Putamen (tissue), 1 donor: Measurements from ENCODE around the gene NAALADL2.

Source experiments
- DNase-seq: peaks from one replicate; pipeline ENCODE4 v3.0.0-alpha.2; 2016; ENCODE audit warnings: low spot score

The NAALADL2 gene

DNA sequence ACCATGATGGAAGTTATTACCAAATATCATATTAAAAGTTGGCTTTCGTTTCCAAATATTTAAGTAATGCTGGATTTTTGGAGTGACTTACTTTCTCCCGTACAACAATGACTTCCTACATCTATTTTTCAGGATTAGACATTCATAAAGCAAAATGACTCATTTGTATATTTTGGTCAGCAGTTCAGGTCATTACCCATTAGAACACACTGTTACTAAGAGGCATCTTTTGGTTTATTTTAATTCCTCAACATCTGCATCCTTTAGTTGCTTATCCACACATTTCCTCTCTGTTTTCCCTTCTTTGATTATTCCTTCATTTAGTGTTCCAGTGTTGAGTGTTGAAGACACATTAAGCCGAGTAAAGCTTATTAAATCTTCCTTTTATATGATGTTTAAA, 348.2 kb downstream of the NAALADL2 start:
- no peak for DNase-seq

GRCh38 chr3:175208326-175208725, 349.2 kb downstream of the NAALADL2 start:
- peak; percentile 76 for DNase-seq

DNA sequence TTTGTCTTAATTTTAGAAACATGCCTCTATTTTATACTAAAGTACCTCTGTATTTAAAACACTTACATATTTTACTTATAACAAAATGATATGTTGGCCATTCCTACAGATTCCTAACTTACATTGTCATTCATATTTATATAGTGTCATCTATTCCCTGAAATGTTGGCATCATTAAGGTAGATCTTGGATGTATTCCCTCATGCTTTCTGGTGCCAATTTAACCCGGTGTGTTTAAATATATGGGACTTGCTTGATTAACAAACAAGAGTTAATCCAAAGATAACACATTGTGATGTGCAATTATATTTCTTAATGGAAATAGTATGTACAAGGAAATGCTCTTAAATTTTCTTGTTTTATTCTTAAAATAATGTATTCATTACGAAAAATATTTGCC, 352.3 kb downstream of the NAALADL2 start:
- no peak for DNase-seq

- DNase-seq, result no peak
Measured at GRCh38 chr3:175212896-175213295, 353.8 kb downstream of the NAALADL2 start.

GRCh38 chr3:175214216-175214615, 355.1 kb downstream of the NAALADL2 start:
- no peak for DNase-seq

DNA sequence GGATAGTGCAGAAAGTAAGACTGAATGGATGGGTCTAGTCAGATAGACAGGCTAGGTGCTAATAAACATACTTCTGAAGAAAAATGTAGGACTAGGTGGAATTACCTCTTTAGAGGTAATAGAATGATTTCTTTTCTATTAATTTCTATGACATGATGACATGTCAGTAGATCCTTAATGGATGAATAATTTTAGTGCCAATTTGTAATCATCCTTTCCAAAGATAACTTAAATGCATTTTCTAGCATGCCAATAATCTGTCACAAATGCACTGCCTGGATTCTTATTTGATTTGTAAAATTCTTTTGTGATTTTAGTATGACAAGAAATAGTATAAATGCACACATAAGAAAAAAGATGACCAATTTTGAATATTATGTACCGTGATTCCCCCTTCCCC, 356.7 kb downstream of the NAALADL2 start:
- DNase-seq, result no peak

- no peak for DNase-seq
Measured at GRCh38 chr3:175222356-175222755, 363.2 kb downstream of the NAALADL2 start.

DNA sequence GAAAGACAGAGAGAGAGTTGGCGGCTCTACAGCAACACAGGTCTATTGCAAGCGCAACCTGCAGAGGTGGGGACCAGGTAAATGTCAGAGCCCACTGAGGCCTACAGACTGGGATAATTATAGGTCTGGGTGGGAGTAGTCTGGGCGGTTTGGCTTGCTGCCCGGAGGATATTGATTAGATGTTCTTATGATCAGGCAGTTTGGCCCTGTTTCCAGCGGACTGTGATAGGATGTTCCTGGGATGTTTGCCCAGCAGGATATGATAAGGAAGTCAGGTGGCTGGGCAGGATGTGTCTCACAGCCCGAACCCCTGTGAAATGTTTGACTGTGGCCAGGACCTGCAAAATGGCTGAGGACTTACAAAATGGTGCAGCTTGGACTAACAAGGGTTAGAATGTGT, 364.9 kb downstream of the NAALADL2 start:
- no peak for DNase-seq

DNA sequence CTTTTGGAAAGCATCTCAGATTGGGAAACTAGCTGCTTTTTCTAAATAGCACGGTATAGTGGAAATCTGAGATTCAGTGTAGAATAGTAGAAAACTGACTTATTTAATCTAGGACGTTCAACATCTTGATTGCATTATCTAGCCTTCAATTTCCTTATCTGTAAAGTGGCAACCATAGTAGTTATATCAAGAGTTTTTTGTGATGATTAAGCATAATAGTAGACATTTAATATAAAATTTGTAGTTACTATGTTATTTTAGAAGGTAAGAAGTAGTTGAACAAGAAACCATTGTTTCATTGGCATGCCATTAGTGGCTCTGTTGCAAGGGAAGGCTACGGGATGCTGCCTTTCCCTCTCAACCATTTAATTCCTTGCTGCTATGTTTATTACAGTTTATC, 367.3 kb downstream of the NAALADL2 start:
- DNase-seq, result no peak

GRCh38 chr3:175227126-175227525, 368.0 kb downstream of the NAALADL2 start:
- no peak for DNase-seq

GRCh38 chr3:175233957-175234940, 375.1 kb downstream of the NAALADL2 start:
- DNase-seq, result no peak

GRCh38 chr3:175238801-175239200, 379.7 kb downstream of the NAALADL2 start:
- peak; percentile 6 for DNase-seq

GRCh38 chr3:175240921-175241320, 381.8 kb downstream of the NAALADL2 start:
- no peak for DNase-seq

DNA sequence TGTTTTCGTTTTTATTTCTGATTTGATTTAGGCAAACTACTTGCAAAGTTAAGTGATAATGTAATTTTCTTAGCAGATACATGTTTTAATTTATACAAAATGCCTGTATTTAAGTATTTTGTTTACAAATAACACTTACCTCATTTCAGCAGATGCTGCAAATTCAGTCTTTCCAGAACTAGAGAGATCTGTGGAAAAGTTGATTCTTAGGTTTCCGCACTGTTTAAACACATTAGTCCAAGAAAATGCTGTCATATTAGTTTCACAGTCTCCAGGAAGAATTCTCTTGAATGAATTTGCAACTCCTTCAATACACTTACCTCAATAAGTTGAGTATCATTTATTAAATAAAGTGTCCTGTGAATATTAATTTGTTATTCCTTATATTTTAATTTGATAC, 383.1 kb downstream of the NAALADL2 start:
- no peak for DNase-seq

- no peak for DNase-seq
Measured at GRCh38 chr3:175246234-175246633, 387.1 kb downstream of the NAALADL2 start.

DNA sequence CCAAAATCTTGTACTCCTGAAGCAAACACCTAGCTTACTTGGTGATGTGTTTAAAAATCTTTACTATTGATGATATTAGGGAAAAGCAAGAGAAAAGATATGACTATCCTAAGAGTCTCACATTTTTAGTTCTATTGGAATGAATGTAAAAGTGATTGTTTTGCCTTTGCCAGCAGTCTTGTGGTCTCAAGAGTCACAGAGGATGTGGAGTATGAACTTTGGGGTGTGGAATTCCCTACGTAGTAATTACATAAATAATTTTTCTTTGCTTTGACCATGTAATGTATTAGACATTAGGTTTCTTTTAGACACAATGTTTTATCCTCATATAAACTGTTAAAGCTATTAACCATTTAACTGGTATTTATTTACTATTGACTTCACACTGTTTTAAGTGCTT, 387.6 kb downstream of the NAALADL2 start:
- no peak for DNase-seq

GRCh38 chr3:175247629-175248028, 388.5 kb downstream of the NAALADL2 start:
- no peak for DNase-seq

DNA sequence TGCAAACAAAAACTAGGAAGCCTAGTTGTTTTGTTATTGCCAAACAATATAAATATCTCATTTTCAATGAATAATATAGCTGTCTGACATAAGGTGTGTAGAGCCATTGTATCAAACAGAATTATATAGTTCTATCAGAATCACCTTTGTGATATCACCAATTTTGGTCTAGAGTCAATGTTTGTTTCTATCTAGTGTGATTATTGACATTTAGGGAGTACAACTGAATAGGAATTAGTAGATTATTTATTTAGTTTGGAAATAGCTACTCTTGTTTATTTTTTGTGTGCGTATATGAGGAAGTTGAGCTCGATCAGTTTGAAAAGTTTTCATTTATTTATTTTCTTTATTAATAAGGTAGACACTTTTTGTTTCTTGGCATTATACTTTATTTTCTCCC, 389.7 kb downstream of the NAALADL2 start:
- DNase-seq, result no peak

DNA sequence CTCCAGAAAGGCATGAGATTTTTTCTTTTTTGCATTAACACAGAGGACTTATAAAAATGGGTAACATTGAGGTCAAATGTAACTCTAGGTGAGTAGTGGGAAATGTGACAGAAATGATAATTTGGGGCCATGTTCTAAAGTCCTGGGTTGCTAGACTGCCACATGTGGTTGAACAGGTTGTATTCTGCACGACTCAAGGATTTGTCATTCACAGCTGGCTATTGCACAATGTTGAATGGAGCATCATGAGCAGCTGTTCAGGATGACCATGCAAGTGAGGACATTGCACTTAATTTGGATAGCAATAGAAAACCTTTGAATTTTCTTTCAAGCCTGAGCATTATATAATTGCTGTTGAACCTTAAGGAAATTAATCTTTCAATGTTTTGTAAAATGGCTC, 396.6 kb downstream of the NAALADL2 start:
- no peak for DNase-seq

- no peak for DNase-seq
Measured at GRCh38 chr3:175257123-175257522, 398.0 kb downstream of the NAALADL2 start.

DNA sequence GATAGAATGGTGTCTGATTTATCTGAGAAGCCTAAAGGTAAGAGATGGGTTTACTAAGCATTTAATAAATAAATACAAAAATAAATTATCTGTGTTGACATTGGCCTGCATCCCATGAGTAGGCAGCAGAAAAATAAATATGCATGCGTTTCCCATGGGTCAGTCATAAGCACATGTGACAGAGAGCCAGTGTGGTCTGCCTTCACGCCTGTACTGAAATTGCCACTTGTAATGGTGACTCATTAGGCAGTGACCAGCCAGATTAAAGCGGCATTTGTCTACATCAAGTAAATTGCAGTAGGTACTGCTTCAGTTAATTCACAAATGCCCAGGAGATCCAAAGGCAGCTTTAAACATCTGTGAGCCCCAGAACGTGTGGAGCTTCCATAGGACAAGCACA, 399.6 kb downstream of the NAALADL2 start:
- no peak for DNase-seq

GRCh38 chr3:175260145-175260794, 401.1 kb downstream of the NAALADL2 start:
- DNase-seq, result no peak

DNA sequence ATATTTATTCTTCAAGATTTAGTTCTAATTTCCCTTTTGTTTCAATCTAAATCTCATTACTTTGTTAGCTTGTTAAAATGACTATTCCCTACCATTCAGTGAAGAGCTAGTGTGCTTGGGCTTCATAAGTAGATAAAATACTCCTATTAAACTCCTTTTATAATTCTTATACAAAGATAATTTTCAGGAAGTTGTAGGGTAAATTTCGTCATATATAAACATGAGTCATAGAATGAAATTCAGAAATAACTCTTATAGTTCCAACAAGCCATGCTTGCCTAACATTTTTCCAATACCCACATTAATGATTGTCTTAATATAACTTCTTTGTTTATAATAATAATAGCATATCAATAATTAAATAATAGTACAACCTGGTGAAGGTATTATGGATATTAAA, 407.3 kb downstream of the NAALADL2 start:
- DNase-seq, result no peak
